Inflammatory macrophage treated with lipopolysaccharide for 1 hour (primary cell): ENCODE measurements around the gene PLEKHA7.
"Not testable (repeated sequence)": the region's sequence is repeated elsewhere in the genome, so short reads cannot be mapped to it uniquely, and the experiment has no call there.

Source experiments
- DNase-seq, 2 donors: peaks; one replicate each; pipeline ENCODE4 v3.0.0-alpha.2; 2020 to 2022

The PLEKHA7 gene

DNA sequence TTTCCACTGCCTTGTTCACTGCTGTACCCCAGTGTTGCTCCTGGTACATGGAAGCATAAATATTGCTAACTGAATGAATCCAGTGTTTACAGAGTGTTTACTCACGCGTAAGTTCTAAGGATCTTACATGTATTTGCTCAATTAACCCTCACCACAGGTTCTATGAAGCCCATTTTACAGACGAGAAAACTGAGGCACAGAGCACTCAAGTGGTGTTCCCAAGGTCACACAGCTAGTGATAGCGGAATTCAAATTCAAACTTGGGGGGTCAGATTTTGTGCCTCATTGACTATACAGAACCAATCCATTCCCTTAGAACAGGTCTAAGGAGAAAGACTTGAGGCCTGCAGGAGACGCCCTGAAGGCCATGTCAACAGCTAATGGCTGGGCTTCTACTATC is 72.3 kb downstream of the PLEKHA7 start:
- DNase-seq, result no peak

- DNase-seq, result no peak
Observed at GRCh38 chr11:16938061-16938460, 76.2 kb downstream of the PLEKHA7 start.

- DNase-seq, result no peak
Observed at GRCh38 chr11:16936643-16937042, 77.6 kb downstream of the PLEKHA7 start.

- DNase-seq, result peak; percentile 5 to 10
Observed at GRCh38 chr11:16935518-16936302, 78.5 kb downstream of the PLEKHA7 start.

DNA sequence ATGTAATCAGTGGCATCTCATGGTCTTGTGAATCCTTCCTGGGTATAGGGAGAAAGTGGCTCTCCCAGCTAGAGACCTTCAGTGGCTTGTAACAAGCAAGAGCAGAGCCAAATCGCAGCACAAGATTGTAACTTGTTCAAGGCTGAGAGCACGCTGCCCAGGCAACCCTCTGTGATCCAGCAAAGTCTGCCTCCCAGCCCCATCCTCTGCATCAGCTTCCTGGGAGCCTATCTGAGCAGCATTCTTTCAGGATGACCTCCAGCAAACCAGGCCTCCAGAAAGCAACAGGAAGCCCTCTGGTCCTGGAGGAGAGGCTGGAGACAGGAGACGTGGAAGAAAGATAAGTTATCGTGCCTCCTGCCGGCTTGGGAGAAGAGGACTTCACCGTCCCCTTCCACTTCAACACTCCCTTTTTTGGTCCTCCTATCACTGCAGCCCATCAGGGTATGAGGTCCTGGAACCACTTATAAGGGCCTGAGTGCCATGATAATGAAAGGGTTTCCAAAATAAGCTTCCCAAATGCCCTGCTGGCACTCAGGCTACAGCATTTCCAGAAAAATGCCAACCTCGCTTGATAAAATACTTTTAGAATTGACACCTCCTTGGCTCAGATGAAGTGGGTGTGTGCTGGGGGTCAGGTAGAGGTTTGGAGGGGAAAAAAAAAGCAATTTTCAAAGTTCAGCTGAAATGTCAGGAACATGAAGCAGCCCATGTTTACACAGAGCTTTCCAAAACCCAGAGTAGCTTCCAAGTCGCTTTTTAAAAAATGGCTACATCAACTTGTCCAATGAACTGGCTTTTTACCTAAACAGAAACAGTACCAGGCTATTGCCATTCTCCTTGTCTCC is 80.2 kb downstream of the PLEKHA7 start:
- no peak for DNase-seq

DNA sequence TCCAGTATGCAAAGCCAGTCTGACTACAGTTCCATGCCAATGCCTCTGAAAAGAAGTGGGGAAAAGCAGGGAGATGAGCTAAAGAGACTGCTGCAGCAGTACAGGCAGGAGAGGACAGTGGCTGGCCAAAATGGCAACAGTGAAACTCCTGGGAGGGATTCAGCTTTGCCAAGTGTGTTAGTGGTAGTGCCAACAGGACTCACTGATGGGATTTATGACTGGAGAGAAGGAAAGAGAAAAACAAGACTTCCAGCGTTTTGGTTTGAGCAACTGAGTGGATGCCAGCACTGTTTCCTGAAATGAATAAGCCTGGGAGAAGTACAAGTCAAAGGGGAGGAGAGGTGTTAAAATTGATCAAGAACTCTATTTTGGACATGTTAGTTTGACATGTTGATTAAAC is 80.9 kb downstream of the PLEKHA7 start:
- no peak for DNase-seq

DNA sequence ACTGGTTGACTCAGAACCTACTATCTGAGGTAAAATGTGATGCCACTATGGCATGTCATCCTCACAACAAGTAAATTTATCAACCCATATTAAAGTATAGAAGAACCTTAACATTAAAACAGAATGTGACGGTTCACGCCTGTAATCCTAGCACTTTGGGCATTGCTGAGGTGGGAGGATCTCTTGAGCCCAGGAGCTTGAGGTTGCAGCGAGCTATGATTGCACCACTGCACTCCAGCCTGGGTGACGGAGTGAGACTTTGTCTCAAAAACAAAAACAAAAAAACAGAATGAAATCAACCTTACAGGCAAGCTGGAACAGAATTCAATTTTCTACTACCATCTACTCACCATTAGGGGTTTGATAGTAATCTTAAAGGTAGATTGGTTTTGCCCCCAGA is 86.2 kb downstream of the PLEKHA7 start:
- no peak for DNase-seq

DNA sequence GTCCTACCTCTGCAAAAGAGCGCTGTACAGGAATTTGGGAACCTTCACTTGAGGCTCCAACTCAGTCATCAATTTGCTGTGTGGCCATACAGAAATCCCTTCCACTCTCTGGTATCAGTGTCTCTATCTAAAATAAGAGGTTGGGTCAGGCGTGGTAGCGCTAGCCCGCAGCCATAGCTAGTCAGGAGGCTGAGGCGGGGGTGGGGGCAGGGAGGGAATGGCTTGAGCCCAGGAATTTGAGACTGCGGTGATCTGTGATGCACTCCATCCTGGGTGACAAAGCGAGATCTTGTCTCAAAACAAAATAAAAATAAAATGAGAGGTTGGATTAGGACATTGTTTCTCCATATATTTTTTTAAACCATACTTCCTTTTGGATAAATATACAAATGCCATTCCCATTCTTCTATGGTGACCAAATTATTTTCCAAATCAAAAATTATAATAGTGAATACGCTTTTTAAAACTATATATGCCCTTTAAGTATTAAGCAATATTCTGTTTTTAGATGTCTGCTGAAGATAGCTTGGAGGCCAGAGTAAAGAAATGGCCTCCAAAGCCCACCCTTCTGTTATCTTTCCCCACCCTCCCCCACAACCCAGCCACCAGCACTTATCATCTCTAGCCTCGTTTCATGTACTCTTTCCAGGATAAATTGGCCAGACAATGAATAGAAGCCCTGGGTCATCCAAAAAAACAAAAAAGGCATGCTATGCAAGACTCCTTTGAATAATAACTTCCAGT is 87.2 kb downstream of the PLEKHA7 start:
- no peak for DNase-seq

DNA sequence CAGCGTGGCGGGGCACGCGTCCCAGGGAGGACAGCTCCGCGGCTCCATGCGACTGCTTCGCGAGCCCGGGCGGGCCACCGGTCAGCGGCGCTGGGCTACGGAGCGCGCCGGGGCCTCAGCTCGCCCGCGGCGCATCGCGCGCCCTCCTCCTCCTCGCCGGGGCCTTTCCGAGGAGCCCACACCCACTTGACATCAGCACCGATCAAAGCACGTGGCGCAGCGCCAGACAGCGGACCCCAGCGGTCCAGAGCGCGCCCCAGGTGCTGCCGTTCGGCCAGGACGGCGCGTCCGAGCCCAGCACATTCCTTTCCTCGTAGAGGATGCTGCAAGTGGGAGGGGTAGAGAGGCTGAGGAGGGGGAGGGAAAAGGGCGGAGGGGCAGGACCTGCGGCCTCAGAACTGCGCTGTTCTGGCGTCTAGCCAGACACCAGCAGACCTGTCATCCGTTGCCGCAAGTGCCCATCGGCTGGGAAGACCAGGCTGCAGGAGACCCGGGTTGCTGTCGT is 88.6 kb downstream of the PLEKHA7 start:
- DNase-seq, result no peak

DNA sequence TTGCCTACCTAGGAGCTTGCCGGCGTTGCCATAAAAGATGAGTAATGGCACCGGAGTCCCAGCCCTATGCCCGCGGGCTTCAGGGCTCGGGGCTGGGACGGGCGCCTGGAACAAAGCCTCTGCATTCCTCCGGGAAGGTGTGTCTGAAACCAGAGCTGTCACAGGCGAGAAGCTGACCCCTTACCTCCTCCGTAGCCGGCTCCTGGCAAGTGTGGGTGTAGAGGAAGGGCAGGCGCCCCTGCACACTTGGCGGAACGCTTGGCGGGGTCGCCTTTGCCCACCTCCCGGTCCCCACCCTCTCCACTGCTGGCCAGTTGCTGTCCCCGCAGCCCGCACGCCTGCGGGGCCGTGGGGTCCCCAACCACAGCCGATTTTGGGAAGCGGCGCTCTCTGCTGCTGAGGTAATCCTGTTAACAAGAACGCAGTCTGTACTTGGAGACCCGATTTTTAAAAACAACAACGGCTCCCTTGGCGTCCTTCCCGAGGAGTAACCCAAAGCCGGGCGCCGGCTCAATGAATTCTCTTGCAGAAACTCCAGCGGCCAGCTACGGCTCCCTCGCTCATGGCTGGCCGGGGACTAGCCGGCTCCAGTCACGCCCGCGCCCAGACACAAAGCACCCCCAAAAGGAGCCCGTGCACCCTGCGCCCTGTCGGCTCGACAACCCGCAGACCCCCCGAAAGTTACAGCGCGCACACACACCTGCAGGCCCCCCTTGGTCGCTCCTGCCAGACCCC is 89.2 kb downstream of the PLEKHA7 start:
- DNase-seq, result no peak

- no peak for DNase-seq
Observed at GRCh38 chr11:16924462-16924825, 89.8 kb downstream of the PLEKHA7 start.

- DNase-seq, result no peak
Observed at GRCh38 chr11:16923987-16924386, 90.2 kb downstream of the PLEKHA7 start.

DNA sequence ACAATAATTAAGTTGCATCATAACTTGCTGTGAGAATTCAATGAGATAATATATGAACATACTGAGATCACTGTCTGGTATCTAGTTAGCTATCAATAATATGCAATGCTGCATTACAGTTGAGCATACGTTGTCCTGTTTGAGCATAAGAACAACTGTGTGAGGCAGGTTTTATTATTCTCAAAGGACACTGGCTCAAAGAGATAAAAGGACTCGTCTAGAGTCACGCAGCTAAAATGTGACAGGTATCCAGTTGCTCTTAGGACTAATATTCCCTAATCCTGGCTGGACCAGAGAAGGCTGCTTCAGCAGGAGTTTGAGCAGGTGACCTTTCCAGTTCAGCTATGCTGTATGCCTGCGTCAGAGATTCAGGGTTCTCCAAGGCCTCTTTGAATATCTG is 92.5 kb downstream of the PLEKHA7 start:
- DNase-seq, result no peak

GRCh38 chr11:16921019-16921418 is 93.2 kb downstream of the PLEKHA7 start:
- no peak for DNase-seq

DNA sequence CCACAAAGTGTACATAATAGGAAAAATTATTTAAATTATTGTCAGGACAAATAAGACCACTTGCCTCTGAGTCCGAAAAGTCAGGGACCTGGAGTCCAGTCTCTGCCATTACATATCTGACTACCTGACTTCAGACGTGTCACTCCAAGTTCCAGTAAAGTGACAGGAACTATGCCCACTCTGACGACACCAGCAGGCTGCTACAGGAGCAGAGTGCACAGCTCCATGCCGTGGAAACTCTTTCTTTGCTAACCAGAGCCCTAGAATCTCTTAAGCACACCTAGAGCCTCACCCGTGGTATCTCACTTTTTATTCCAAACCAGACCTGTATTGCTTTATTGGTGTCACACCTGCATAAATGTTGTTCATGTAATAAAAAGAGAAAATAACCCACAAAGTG is 93.7 kb downstream of the PLEKHA7 start:
- no peak for DNase-seq

DNA sequence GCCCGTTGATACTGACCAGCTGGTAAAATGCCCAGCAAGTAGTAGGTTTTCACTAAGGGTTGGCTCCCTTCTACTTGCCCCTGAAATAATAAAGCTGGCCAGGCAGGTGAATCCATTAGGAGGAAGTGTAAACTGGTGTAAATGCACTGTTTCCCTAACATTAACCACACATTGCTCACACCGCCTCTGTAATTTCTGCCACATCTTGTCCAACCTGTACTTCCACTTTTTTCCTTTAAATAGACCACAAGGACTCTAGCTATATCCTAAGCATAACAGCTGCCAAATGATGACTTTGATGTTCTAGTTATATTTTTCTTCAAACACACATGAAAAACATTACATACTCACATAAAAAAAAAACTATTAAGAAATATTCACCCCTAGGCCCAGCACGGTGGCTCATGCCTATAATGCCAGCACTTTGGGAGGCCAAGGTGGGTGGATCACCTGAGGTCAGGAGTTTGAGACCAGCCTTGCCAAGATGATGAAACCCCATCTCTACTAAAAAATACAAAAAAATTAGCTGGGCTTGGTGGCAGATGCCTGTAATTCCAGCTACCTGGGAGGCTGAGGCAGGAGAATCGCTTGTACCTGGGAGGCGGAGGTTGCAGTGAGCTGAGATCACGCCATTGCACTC is 95.6 kb downstream of the PLEKHA7 start:
- not testable (repeated sequence) for DNase-seq

GRCh38 chr11:16917941-16918340 is 96.3 kb downstream of the PLEKHA7 start:
- DNase-seq, result no peak

- DNase-seq, result no peak
Observed at GRCh38 chr11:16912692-16913111, 101.5 kb downstream of the PLEKHA7 start.

GRCh38 chr11:16911658-16912057 is 102.6 kb downstream of the PLEKHA7 start:
- no peak for DNase-seq

GRCh38 chr11:16911186-16911585 is 103.0 kb downstream of the PLEKHA7 start:
- DNase-seq, result no peak

DNA sequence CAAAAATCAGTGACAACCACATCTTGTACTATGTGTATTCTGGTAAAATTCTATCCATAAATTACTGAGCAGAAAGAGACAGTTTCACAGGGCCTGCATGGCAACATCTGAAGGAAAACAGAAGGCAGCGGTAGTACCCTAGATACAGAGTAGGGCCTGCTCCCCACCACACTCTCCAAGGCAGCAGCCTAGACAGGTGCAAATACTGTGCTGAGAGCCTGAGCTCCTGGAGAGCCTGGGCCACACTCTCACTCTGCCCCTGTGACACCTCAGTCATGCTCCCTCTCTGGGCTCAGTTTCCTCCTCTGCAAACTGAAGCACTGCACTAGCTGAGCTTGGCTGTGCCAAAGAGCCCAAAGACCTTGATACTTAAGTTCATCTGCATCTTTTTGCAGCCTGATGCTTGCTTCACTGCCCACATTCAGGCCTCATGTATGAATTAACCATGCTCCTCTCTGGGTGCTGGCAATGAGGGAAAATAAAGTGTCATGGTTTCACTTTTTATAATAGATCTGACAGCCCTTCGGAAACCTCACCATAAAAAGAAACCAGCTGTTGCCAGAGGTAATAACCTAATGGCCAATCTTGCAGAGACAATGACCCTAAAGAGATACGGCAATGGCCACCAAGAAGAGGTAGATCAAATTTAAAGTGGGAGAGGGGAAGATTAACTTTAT is 104.7 kb downstream of the PLEKHA7 start:
- no peak for DNase-seq
